GM13977 (cell line): ENCODE results near the gene CBX4.

ENCODE experiments used
- DNase-seq: peaks from one replicate; pipeline ENCODE4 v3.0.0; 2012; ENCODE audit warnings: low spot score
- in situ Hi-C: fragments of 300-500 bp; cut with MboI; formaldehyde crosslinking; loops from one replicate; pipeline ENCODE4 v1.12.0; 2022; ENCODE audit warnings: low sequenced_read_pairs, low pct_unique_long_range_greater_than_20kb, mixed read lengths, inconsistent platforms; ENCODE audit not compliant: unreplicated experiment
- TF ChIP-seq, protein P1 (sequence below): IDR thresholded peaks from 2 replicates; pipeline ENCODE4 v1.5.1; 2012; ENCODE audit warnings: mild to moderate bottlenecking, control low read depth; ENCODE audit not compliant: insufficient read depth; ENCODE audit errors: extremely low read depth, missing control alignments

The CBX4 gene

DNA sequence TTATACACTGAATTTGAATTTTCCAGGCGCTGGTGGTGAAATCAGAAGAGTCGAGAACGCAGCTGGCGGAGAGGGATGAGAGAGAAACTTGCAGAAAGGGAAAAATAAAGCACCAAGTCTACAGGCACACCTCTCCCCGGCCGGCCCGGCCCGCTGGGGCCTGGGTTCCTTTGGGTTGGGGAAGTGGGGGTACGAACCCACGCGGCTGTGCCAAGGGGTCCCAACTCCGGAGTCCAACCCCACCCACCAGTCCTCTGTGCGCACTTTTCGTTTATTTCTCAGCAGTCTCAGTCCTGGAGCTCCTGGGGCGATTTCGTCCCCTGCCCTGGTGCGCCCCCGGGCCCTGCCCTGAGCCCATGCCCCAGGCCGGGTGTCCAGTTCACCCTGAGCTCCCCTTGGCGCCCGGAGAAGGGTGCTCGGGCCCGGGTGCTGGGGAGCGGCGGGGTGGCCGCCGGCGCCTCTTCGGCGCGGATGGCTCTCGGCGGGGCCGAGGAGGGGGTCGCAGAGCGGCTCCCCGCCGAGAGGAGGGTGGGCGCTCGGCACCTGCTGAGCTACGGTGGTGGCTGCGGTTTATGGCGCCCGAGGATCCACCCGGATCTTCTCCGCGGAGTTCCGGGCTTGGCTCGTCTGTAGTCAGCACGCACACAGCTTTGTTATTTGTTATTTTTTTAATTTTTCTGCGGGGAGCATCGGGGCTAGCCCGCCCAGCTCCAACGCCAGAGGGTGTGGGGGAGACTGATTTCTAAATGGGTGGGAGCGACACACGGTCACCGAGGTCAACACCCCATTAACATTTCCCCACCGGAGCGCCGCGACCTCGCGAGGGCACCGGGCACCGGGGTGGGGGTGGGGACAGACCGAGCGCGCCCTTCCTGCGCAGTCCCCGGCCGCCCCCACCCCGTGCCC, 26.6 kb downstream of the CBX4 start:
- in situ Hi-C loops: no loop called here
- TF ChIP-seq, protein P1, sequence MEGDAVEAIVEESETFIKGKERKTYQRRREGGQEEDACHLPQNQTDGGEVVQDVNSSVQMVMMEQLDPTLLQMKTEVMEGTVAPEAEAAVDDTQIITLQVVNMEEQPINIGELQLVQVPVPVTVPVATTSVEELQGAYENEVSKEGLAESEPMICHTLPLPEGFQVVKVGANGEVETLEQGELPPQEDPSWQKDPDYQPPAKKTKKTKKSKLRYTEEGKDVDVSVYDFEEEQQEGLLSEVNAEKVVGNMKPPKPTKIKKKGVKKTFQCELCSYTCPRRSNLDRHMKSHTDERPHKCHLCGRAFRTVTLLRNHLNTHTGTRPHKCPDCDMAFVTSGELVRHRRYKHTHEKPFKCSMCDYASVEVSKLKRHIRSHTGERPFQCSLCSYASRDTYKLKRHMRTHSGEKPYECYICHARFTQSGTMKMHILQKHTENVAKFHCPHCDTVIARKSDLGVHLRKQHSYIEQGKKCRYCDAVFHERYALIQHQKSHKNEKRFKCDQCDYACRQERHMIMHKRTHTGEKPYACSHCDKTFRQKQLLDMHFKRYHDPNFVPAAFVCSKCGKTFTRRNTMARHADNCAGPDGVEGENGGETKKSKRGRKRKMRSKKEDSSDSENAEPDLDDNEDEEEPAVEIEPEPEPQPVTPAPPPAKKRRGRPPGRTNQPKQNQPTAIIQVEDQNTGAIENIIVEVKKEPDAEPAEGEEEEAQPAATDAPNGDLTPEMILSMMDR: no peak
- DNase-seq: no peak

DNA sequence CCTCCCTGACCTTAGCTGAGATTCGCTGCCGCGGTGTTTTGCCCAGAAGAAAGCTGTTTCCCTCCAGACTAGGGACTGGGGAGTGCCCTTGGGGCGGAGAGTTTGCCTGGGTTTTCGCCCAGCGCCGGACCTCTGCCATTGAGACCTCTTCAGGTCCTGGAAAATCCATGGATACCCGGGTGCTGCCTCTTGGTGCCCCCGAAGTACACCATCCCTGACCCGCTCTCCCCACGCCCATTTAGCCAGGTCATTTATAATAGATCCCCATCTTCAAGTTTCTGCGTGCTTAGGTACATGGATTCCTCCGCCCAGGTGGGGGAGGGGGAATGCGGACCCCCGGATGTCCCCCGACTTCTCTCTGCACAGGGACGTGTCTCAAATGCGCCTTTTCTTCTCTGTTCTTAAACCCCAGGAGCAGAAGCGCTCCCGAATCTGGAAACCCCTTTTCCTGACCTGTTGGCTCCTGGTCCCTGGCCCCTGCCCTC, 27.3 kb downstream of the CBX4 start:
- in situ Hi-C loops: no loop called here
- TF ChIP-seq, protein P1: no peak

DNA sequence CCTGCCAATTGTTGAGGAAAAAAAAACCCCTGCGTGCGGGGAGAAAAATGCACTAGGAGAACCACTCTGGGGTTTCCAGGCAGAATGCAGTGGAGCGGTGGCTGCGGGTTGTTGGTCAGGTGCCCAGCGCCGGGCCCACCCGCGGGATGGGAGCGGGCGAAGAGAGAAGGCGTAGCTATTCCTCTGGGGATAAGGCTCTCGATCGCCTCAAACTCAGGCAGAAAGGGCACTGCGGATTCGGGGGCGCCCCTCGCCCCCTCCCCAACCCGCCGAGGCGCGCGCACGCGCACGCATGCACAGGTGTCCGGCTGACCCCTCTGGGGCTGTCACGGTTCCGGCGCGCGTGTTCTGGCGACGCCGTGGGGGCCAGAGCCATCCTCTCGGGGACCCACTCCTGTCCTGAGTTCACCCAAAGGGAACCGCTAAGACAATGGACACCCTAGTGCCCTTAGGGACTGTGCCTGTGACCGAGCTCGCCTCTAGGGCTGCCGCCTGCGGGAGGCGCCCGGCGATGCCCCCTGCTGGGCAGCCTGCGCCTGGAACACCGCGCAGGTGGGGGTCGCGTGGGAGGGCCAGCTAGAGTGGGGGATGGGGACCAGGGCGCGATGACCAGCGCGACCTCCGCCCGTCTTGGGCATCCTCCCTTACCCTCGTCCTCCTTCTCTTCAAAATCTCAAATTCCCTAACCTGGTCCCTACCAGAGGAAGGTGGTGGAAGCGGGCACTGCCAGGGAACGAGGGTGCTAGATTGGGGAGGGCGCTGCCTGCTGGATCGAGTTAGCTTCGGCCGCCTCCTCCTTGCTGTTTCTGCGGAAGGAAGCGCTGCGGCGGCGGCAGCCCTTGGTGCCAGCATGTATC, 28.0 kb downstream of the CBX4 start:
- peak; percentile 81 for DNase-seq
- in situ Hi-C loops: no loop called here
- TF ChIP-seq, protein P1: peak; percentile 78

More for the DNA sequence above, 27.3 kb downstream of the CBX4 start:
- DNase-seq: no peak

DNA sequence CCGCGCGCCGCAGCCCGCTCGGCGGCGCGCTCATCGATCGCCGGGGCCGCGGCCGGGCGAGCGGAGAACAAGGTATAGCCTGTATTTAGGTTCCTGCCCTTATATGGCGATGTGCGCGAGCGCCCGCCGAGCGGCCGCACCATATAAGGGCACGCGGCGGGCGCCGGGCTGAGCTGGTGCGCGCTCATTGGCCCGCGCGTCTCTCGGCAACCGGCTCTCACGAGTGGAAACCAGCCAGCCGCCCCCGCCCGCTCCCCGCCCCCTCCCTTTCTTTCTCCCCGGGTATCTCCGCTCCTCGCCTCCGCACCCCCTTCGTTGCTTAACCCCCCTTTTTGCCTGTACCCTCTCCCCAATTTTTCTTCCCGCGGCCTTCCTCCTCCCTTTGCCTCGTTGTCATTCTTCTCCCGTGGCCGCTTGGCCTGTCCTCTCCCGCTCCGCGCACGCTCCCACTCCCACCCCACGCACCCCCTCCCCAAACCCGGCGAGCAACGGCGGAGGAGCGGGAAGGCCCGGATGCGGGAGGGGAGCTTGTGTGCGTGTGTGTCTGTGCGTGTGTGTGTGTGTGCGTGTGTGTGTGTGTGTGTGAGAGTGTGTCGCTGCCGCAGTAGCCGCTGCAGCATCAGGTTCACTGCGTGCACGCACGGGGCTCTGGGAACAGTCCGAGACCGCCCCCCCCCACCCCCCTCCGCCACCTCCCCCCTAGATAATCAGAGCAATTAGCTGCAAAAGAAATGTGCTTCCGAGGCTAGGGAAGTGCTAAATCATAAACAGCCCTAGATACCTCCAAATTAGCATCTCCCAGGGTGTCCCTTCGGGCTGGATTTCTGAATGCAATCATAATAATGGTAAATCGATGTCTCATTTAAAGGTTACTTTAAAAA, 28.9 kb downstream of the CBX4 start:
- in situ Hi-C loops: no loop called here
- DNase-seq: peak; percentile 97
- TF ChIP-seq, protein P1: no peak

DNA sequence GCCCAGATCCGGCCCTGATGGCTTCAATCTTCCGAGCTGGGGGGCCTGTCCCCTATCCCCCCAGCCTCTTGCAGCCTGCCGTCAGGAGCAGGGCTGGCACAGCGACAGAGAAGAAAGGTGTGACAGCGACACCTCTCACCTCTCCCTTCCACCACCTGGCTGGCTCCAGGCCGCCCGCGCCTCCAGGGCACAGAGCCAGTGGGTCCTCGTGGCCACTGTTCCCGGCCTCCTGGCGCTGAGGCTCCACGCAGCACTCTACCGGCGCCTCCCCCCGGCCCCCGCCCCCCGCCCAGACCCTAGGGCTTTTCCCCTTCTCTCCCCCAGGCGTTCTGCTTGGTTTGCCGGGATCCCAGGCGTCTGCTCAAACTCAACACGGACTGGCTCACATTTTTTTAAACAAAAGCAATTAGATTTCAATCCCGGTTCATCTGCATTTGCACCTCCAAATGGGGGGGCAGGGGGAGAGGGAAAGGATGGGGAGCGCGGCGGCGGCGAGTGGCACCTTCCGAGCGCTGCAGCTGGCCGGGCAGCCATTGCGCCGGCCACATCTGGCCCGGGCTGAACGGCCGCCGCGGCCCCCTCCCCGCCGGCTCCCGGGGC, 29.6 kb downstream of the CBX4 start:
- DNase-seq: no peak
- TF ChIP-seq, protein P1: no peak
- in situ Hi-C loops: no loop called here
